Neural crest cell (in vitro differentiated cells): ENCODE results near the gene DDX41. TPM values are rescaled to one million over a fixed set of nuclear protein-coding genes. Genes with fewer than 3 reads are reported as not detected.

ENCODE experiments used
- DNase-seq: peaks from one replicate; pipeline ENCODE4 v3.0.0; 2021; ENCODE audit warnings: low read depth, mixed read lengths, low spot score
- H3K27ac Mint-ChIP-seq: one replicate; pipeline ENCODE4 v1.8.0; 2021; ENCODE audit warnings: mild to moderate bottlenecking, mixed read lengths; ENCODE audit not compliant: unreplicated experiment
- H3K27me3 Mint-ChIP-seq: 2 replicates; pipeline ENCODE4 v1.8.0; 2021; ENCODE audit warnings: low read depth, mild to moderate bottlenecking, mixed read lengths
- H3K36me3 Mint-ChIP-seq: 2 replicates; pipeline ENCODE4 v1.8.0; 2021; ENCODE audit warnings: low read depth, mild to moderate bottlenecking, mixed read lengths
- H3K4me1 Mint-ChIP-seq: 2 replicates; pipeline ENCODE4 v1.8.0; 2021; ENCODE audit warnings: mixed read lengths
- H3K4me3 Mint-ChIP-seq: one replicate; pipeline ENCODE4 v1.8.0; 2021; ENCODE audit warnings: mild to moderate bottlenecking, mixed read lengths
- H3K9me3 Mint-ChIP-seq: 2 replicates; pipeline ENCODE4 v1.8.0; 2021; ENCODE audit warnings: mixed read lengths
- total RNA-seq: library from RNA; stranded (reverse); gene quantifications from 2 replicates; pipeline ENCODE4 v1.2.1, GENCODE V29; 2021
- TF ChIP-seq, protein P1 (sequence below): fragments of 200-600 bp; sonication (generic); conservative IDR thresholded peaks from 2 replicates; pipeline ENCODE4 v1.5.0; 2021; ENCODE audit warnings: antibody characterized with exemption, mild to moderate bottlenecking

DDX41 gene
- total RNA-seq, 1 donor from 2014 or later, result 130 TPM

DNA sequence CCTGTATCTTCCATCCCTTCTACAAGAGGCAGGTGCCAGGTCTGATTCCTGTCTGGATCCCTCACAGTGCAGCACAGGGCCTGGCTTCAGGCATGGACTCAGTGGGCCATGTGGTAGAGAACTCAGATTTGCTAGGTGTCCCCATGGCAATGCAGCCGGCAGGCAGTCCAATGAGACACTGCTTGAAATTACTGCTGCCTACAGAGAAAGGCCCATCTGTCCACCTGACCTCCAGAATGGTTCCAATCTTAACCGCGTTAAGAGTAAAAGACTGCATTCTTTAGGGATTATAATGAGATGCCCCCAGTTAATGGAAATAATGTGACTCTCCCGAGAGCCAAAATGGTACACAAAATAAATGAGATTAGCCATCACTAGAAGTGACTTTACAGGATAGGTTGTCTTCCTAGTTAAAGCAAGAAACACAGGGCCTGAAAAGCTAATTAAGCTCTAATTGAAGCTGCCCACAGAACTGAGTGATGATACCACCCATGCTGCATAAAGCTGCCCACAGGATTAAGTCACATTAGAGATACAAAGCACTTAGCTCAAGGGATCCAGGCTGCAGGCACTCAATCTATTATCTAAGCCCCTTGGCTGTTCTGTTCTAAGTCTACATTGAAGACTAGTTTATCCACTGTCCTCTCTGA is 26.2 kb upstream of the DDX41 start:
- no peak overlapping the region for H3K4me3 Mint-ChIP-seq
- H3K27me3 Mint-ChIP-seq, result no peaks in the 10 kb centered on the region
- DNase-seq, result no peak
- no peaks in the 10 kb centered on the region for H3K9me3 Mint-ChIP-seq
- no peak overlapping the region for H3K27ac Mint-ChIP-seq
- TF ChIP-seq, protein P1, sequence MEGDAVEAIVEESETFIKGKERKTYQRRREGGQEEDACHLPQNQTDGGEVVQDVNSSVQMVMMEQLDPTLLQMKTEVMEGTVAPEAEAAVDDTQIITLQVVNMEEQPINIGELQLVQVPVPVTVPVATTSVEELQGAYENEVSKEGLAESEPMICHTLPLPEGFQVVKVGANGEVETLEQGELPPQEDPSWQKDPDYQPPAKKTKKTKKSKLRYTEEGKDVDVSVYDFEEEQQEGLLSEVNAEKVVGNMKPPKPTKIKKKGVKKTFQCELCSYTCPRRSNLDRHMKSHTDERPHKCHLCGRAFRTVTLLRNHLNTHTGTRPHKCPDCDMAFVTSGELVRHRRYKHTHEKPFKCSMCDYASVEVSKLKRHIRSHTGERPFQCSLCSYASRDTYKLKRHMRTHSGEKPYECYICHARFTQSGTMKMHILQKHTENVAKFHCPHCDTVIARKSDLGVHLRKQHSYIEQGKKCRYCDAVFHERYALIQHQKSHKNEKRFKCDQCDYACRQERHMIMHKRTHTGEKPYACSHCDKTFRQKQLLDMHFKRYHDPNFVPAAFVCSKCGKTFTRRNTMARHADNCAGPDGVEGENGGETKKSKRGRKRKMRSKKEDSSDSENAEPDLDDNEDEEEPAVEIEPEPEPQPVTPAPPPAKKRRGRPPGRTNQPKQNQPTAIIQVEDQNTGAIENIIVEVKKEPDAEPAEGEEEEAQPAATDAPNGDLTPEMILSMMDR, result no peak
- peaks cover 4% of the 10 kb centered on the region for H3K36me3 Mint-ChIP-seq
- H3K4me1 Mint-ChIP-seq, result peaks cover 24% of the 10 kb centered on the region

DNA sequence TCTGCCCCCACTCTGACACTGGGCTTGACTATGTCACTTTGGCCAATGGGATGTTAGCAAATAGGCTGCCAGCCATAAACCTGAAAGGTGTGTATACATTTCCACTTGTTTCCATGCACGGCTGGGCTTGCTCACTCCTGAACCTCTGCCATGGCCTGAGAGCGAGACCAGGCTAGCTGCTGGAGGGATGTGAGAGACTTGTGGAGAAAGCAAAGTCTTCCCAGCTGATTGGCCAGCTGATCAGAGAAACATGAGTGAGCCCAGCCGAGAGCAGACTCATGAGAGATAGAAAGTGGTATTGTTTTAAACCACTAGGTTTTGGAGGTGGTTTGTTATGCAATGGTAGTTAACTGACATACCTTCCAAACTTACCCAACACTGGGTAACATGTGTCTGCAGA is 23.7 kb upstream of the DDX41 start:
- Mint-ChIP-seq H3K4me1 (peaks cover 8% of the 10 kb centered on the region), H3K9me3 (no peaks in the 10 kb centered on the region), H3K4me3 (no peak overlapping the region), H3K36me3 (peaks cover 2% of the 10 kb centered on the region), H3K27ac (no peak overlapping the region), H3K27me3 (no peaks in the 10 kb centered on the region)
- TF ChIP-seq, protein P1, result no peak
- DNase-seq, result no peak

DNA sequence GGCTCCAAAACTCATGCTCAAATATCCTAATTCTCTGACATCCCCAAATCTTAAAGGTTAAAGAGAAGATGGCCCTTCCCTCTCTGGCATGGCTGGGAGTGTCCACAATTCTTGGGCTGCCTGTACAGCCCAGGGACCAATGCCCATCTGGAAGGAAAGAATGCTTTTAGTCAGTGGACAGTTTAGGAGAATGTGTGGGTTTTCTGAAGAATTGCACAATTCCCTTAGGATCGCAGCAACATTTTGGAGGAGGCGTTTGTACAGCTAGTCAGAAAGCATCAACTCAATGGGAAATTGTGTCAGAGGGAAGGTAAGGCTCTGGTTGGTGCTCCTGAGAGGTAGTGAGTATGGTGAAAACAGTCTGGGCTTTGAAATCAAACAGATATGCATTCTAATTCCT is 22.6 kb upstream of the DDX41 start:
- TF ChIP-seq, protein P1, result no peak
- H3K4me3 Mint-ChIP-seq, result no peak overlapping the region
- H3K9me3 Mint-ChIP-seq, result no peaks in the 10 kb centered on the region
- H3K36me3 Mint-ChIP-seq, result peaks cover 2% of the 10 kb centered on the region
- no peak for DNase-seq
- H3K27ac Mint-ChIP-seq, result peak overlapping the region; percentile 9
- H3K4me1 Mint-ChIP-seq, result peaks cover 8% of the 10 kb centered on the region
- no peaks in the 10 kb centered on the region for H3K27me3 Mint-ChIP-seq

DNA sequence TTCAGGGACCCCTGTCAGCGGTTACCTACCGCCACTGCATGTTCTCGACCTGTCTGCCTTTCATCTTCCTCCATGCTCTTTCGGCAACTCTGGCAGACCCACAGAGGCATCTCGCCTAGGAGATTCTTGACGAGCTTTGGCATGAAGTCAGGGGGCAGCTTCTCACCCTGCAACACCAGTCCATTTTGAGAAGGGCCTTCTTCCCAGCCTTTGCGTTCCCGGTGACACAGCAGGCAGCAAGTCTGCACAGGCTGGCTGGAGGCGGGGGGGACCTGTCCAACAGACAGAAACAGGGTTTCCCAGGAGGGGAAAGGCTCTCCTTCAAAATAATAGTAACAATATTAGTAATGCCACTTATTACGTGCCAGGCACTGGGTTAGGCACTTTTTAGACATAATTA is 22.1 kb upstream of the DDX41 start:
- Mint-ChIP-seq H3K4me1 (peaks cover 4% of the 10 kb centered on the region), H3K36me3 (peaks cover 2% of the 10 kb centered on the region), H3K27me3 (no peaks in the 10 kb centered on the region), H3K27ac (no peak overlapping the region), H3K4me3 (no peak overlapping the region), H3K9me3 (no peaks in the 10 kb centered on the region)
- no peak for DNase-seq
- TF ChIP-seq, protein P1, result no peak

DNA sequence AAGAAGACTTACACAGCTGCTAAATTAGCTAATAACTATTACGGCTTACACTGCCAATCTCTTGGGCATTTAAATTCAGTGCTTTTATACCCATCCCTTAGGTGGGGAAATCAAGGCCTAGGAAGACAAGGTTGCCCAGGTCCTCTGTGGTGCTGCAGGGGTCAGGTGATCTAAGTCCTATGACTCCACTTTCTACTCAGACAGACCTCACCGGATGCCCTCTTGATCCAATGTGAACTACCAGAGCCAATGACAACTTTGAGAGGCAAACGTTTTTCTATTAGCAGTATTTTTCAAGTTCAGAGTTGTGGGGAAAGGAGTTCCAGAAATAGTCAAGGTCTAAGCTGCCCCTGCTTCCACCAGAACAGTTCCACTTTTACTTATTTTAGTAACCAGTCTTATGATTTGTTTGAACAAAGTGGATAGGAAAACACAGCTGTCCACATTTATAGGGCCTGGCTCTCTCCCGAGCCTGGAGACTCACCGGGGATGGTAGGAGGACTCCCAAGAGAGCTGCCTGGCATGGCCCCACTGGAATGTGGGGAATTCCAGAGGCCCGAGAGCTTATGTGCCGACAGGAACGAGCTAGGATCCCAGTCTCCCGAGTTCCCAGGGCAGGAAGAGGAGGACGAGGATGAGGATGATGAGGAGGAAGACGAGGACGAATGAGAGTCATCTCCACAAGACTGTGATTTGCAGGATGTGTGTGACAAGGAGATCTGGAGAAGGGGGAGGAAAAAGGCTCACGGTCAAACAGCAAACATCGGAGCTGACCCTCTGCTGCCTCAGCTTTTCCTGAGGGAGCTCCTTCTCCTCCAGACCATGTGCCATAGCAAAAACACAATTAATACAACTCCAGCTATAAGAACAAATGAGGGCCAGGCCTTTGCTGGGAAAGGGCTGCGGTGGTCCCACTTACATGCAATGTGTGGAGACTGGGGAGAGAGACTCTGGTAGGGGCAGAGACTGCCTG is 20.9 kb upstream of the DDX41 start:
- H3K4me3 Mint-ChIP-seq, result no peak overlapping the region
- no peak for DNase-seq
- H3K27ac Mint-ChIP-seq, result peak overlapping the region; percentile 73
- H3K4me1 Mint-ChIP-seq, result no peaks in the 10 kb centered on the region
- H3K27me3 Mint-ChIP-seq, result no peaks in the 10 kb centered on the region
- TF ChIP-seq, protein P1, result no peak
- no peaks in the 10 kb centered on the region for H3K9me3 Mint-ChIP-seq
- peaks cover 2% of the 10 kb centered on the region for H3K36me3 Mint-ChIP-seq
